Raji (cell line): ENCODE results near the gene ROR2.
A peak's percentile ranks its signal among the peaks of the same experiment; 100 is the strongest.

Source experiments
- POLR2A ChIP-seq: IDR thresholded peaks from 2 replicates; pipeline ENCODE4 v1.6.1; 2011; ENCODE audit warnings: low read depth, low read length, control low read depth; ENCODE audit not compliant: insufficient read depth

The ROR2 gene

DNA sequence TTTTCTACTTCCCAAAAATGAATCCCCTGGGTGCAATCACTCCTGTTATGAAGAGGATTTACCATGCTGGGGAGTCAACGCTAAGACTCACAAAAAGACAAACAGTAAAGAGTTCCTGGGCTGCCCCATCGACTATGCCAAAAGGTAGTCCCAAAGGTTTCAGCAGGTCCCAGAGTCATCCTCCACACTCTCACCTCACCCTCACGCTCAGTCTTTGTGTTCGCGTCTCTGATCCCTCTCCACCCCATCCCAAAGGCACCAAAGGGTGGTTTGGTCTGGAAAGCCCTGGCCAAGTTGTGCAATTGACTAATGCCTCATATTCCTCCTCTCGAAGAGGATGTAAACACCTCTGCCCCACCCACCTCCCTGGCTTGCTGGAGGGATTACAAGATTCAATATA lies 286.2 kb downstream of the ROR2 start:
- no peak for TF ChIP-seq POLR2A

- no peak for TF ChIP-seq POLR2A
Observed at GRCh38 chr9:91661451-91661850, 288.6 kb downstream of the ROR2 start.

DNA sequence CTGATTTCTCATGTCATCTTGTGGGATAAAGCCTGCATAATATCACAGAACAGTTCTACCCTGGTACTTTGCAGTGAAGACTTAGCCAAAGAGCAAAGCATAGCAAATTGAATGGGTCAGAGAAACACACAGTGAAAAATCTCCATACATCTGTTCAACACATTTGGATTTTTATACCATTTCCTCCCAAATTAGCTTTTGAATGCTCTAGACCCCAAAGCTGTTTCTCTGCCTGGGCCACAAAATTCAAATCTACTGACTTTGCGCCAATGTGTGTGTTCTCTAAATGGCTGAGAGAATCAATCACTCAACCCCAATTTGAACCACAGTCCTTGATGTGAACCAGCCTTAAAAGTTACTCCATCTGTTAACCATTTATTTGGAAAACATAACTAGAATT lies 289.5 kb downstream of the ROR2 start:
- no peak for TF ChIP-seq POLR2A

DNA sequence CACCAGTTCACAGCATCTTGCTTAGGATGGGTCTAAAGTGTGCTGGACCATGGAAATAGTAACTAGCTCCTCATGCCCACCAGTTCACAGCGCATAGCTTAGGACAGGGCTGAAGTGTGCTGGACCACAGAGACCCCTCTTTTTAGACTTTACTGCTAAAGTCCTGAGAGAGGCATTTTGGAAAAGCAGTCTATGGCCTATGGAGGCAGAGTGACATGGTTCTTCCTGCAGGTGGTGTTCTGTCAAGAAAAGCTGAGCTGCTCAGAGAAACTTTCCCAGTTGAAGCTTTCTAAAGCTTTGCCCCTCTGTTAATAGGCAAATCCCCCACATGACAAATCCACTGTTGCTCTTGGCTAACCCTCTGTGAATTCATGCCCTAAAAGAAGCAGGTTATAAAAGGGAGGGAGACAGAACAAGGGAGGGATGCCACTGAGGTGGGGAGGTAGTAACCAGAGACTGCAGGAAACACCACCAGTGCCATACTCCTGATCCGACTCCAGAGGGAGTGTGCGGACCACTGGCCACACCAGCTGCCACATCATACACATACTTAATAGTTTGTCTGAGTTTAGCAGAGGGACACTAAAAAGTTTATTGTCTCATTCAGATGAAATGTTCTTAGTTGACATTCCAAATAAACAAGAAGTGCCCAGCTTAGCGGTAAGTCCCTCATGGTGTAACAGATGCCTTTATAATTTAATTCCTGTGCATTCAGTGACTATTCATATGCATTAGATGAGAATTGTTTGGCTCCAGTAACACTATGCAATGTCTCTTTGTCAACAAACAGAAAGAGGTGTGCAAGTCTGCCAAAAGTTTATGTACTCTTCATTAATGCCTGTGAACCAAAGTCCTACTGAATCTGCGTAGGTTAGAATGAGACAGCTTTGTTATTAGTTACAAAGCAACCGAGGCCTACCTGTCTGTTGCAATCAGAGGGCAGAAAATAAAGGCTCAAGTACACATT lies 290.2 kb downstream of the ROR2 start:
- no peak for TF ChIP-seq POLR2A

GRCh38 chr9:91658513-91659105 lies 291.4 kb downstream of the ROR2 start:
- no peak for TF ChIP-seq POLR2A

DNA sequence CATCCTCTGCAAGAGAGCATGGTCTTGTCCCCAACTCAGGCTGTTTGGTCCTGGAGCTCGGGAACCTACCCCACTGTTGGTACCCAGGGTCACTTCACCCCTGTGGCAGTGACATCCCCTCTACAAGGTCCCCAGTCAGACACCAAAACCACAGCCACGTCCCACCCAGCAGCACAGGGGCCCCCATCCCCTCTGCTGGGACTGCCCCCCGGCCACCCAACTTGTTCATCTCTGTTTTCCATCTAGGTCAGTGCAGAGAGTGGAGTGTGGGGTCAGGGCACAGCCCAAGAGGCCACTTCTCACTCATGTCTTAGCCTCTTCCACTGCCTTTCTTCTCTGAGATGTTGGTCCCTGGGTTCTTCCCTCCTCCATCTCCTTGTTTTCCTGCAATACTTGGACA lies 292.5 kb downstream of the ROR2 start:
- TF ChIP-seq POLR2A: no peak

- no peak for TF ChIP-seq POLR2A
Observed at GRCh38 chr9:91655658-91656057, 294.4 kb downstream of the ROR2 start.

- no peak for TF ChIP-seq POLR2A
Observed at GRCh38 chr9:91655215-91655614, 294.8 kb downstream of the ROR2 start.

DNA sequence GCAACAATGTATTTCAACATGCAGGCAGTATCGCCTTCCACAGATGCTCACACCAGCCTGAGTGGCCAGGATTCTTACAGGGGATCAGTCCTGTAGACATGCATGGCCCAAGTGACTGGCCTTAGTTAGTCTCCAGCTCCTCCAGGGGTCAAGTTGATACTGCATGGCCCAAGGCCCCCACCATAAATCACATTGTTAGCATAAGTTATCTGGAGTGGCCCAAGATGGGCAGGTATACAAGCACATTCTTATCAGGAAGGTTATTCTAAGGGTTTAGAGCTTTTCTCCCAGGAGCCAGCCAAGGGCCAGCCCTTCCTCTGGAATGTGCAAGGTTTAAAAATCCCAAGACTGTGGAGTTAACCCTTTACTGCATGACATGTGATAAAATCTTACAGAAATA lies 295.5 kb downstream of the ROR2 start:
- no peak for TF ChIP-seq POLR2A

- no peak for TF ChIP-seq POLR2A
Observed at GRCh38 chr9:91647371-91647770, 302.7 kb downstream of the ROR2 start.

GRCh38 chr9:91646702-91647101 lies 303.3 kb downstream of the ROR2 start:
- TF ChIP-seq POLR2A: no peak

GRCh38 chr9:91644433-91644832 lies 305.6 kb downstream of the ROR2 start:
- TF ChIP-seq POLR2A: no peak

DNA sequence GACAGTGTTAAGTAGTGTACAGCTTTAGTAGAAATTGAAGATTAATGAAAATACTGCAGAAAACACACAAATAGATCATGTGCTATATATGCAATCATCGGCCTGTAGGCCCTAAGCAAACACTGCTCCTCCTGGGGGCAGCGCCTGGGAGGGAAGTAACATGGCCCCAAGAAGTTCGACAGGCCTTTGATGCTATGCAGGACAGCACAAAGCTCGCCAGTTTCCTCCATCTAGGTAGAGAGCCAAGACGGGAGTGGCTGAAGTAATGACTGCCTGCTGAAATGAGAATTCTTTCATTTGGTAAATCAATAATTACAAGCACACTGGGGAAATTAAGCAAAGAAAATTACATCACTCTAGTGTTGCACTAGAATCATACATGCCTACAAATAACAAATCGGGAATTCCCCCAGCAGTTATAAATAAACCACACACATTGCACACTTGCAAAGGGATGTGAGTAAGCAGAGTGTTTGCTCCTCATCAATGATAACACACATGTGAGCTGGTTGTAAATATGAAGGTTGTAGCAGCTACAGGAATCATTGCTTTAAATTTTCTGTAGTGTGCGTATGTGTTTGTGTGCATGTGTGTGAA lies 306.4 kb downstream of the ROR2 start:
- TF ChIP-seq POLR2A: peak; percentile 16; the same call in 1 of the 2 replicates

DNA sequence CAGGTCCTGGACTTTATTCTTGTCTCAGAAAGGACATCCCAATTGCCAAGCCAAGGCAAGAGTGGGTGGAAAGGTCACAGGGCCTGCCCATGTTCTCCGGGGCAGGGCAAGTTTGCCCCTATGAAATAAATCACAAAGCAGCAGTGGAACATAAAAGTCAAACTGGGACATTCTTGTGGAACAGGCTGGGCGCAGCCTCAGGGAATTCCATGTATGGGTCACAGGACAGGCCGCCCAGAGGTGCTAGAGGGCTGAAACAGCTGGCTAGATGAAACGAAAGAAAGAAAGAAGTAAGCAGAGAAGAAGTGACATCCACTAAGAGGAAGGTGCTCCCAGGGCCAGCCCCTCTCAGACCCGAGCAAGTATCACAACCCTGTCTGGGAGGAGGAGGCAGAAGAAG lies 307.3 kb downstream of the ROR2 start:
- no peak for TF ChIP-seq POLR2A

GRCh38 chr9:91640428-91640827 lies 309.6 kb downstream of the ROR2 start:
- no peak for TF ChIP-seq POLR2A

DNA sequence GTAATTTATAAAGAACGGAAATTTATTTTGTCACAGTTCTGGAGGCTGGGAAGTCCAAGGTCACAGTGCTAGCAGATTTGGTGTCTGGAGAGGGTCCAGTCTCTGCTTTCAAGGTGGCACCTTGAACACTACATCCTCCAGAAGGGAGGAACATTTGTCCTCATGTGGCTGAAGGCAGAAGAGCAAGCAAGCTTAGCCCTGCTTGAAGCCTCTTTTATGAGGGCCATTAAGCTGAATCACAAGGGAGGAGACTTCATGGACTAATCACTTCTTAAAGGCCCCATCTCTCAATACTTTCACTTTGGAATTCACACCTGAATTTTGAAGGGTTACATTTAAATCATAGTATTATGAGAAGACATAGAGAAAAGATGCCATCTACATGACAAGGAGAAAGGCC lies 311.0 kb downstream of the ROR2 start:
- TF ChIP-seq POLR2A: no peak
